Stimulated activated CD8-positive, alpha-beta memory T cell treated with anti-CD3 and anti-CD28 coated beads, Interleukin-12 subunit alpha, Interleukin-12 subunit beta, amount 100 ng/mL, for 24 hours (primary cell): ENCODE measurements around the gene CTNNA3.
"Not testable (repeated sequence)": the region's sequence is repeated elsewhere in the genome, so short reads cannot be mapped to it uniquely, and the experiment has no call there.

Source experiments
- DNase-seq: peaks from one replicate; pipeline ENCODE4 v3.0.0-alpha.2; 2020; ENCODE audit errors: extremely low read depth

CTNNA3 gene

DNA sequence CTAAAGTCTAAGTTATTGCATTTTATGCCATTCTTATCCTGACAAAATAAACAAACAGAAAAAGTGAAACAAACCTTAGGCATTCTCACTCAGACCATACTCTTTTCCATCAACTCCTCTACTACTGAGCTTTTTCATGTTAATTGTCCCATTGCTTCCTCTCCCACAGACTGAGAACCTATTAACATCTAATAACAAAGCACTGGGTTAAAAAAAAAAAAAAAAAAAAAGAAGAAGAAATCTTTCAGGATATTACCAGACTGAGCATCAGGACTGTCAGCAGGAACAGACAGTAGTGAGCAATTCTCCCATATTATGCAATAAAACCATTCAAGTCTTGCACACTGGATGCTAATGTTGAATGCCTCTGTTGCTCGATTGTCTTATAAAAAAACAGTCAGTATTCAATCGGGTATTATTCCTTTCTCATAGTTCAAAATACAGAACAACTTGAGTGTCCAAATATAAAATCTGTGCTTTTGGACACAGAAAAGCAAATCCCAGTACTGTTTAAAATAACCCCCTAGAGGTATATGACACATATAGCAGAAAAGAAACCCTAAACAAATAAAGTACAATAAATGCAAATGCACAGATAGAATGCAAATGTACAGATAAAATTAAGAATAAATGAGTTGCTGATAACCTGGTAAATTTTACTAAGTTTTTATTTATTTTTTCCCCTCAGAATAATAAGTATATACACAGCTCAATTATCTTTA lies 1301.5 kb downstream of the CTNNA3 start:
- no peak for DNase-seq

DNA sequence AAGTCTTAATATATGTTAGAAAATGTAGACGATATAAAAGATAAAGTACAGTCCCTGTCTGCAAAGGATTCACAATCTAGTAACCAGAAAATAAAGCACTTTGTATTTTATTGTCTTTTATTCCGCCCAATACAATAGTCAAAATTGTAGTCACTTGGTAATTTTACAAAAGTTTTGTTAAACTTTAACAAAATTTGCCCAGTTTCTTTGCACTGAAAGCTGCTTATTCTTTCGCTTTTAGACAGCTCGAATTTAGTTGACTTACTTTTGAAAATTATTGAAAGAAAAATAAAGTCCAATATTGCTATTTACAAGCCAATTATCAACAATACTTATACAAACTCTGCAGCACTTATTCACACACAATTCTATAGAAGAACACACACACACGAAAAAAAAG lies 1305.1 kb downstream of the CTNNA3 start:
- DNase-seq = no peak

DNA sequence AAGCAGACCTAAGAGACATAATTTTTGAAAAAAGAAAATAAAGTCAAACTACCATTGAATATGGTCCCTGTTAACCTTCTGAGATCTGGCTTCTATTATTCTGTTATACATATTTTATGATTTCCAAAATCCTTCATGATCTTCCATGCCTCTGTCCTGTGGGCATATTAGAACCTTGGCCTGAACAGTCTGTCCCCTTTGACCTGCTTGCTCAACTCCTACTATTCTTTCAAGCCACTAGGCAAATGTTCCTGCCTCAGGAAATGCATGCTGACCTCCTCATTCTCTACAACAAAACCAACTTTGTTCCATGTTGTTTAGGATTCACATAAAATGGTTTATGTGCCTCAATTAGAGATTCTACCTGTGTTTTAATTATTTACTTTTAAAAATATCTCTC lies 1315.0 kb downstream of the CTNNA3 start:
- DNase-seq = no peak

DNA sequence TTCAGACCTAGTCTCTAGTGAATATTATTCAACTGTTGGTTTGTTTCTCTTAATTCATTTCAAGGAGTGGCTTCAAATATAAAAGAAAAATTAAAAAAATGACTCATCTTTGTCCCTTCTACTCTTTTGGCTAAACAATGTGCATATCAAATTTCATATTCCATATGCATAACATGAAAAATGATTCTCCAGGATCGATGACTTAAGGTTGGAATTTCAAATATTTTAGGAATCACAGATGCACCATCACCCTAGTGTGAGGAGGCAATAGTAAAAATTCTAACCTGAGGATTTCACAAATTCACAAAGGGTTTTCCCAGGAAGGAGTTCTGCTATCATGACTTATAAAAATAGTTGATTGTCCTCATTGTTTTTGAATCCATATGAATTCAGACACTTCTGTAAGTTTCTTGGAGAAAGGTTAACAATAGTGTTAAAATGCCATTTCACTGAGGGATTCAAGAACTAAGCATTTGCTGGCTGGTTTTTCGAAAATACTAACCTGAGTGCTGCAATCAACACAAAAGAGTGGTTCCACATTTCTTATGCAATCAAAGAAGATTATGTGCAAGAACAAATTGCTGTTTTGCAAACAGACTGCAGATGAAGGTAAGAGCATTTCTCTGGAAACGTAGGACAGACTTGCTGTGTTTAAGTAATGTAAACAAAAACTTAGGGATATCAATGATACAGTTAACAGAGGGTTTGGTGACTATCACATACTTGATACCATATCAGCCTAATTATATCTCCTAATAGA lies 1317.7 kb downstream of the CTNNA3 start:
- DNase-seq = no peak

DNA sequence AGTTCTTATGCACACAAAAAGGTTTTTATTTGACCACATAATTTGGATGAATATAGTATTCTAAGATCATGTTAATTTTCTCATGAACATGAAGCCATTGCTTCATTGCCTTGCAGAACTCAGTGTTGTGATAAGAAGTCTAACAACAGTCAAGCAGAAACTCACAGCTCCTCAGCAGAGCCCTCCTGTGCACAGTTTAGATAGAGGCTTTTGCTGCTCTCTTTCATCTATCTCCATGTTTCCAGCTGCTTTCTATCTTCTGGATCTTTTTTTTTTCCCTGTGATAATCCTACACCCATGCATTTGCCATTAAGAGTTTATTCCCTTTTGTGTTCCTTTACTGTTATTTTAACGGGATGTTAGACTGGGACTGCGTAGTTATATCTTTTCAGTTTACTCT lies 1327.8 kb downstream of the CTNNA3 start:
- DNase-seq = no peak

DNA sequence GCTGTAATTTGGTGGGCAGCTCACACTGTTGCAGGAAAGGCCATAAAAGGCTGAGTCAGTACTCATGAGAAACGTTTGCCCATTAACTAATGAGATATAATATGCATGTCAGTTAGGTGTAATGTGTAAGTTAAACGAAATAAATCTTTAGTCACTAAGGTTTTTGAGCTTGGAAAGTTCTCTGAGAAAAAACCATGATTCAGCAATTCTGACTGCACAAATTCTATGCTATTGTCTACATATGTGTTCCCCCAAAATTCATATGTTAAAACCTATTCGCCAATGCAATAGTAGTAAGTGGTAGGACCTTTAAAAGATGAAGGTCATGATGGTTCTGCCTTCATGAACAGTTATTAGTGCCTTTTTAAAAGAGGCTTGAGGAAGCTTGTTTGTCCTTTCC lies 1329.8 kb downstream of the CTNNA3 start:
- no peak for DNase-seq

DNA sequence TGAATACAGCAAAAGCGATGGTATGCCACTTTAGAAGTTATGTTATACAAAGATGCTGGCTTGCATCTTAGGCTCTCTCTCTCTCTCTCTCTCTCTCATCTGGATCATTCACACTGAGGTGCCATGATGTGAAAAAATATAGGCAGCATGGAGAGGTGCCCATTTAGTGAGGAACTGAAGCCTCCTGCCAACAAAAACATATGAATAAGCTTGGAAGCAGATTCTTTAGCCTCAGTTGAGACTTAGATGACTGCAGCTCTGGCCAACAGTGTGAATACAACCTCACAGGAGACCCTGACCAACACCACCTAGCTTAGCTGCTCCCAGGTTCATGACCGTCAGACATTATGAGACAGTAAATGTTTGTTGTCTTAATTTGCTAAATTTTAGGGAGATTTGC lies 1330.3 kb downstream of the CTNNA3 start:
- DNase-seq = no peak

DNA sequence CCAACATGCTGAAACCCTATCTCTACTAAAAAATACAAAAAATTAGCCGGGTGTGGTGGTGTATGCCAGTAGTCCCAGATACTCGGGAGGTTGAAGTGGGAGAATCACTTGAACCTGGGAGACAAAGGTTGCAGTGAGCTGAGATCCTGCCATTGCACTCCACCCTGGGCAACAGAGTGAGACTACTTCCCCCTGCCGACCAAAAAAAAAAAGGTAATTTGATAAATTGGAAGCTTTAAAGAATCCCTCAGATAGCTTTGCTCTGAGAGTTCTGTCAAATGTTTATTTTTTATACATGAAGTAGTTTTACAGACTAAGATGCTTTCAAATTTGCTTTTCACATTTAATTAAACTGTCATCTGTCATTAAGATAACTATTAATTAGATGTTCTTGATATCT lies 1333.5 kb downstream of the CTNNA3 start:
- DNase-seq = no peak

DNA sequence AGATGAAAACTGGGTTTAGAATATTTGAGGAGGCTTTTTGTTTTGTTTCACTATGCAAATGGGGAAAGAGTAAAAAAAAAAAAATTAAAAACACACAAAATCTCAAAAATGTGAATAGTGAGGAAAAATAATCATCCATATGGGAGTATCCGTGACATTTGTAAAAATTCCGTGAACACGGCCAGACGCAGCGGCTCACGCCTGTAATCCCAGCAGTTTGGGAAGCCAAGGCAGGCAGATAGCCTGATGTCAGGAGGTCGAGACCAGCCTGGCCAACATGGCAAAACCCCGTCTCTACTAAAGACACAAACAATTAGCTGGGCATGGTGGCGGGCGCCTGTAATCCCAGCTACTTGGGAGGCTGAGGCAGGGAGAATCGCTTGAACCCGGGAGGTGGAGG lies 1342.2 kb downstream of the CTNNA3 start:
- not testable (repeated sequence) for DNase-seq

DNA sequence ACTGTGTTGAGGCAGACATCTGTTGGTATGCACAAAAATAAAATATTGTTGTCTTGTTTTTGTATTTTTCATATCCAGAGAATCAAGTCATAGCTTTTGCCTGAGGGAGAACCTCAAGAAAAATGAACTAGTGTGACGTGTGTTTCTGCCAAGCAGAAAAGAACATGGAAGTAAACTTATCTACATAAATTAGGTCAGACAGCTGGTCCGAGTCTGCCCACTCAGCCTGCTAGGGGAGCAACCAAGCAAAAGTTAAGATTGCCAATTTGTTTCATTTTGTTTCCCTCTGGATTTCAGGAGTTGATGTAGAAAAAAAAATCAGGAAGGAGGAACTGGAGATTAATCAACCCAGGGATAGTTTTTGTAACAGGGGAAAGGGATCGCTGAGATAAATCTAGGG lies 1342.6 kb downstream of the CTNNA3 start:
- no peak for DNase-seq

DNA sequence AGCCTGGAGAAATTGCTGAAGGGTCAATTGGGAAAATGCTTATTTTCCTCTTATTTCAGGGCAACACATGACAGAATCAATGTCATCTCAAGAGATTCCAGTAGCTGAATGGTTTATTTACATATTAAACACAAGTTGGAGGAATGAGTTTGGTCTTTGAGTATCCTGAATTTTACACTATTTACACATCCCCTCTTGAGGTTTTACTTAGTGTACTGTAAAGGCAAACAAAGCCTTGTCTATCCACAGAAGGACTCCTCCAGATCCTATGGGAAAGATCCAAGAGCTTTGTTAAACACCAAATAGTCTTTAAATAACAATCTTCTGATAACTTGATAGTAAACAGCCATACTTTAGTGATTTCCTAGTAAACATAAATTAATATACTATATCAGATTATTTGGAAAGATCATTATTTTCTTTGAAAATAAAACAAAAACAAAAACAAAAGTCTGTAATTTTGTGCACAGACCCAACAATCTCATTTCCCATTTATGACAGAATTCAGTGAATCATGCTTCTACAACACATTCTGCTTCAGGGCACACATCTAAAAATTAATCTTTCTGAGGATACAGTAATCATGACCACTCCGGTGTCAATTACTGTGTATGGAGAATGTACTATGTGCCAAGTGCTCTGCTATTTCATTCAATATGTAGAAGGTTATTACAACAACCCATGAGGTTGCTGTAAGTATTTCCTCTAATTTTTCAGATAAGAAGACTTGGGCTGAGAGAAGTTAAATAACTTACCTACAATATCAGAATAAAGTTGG lies 1345.2 kb downstream of the CTNNA3 start:
- no peak for DNase-seq

DNA sequence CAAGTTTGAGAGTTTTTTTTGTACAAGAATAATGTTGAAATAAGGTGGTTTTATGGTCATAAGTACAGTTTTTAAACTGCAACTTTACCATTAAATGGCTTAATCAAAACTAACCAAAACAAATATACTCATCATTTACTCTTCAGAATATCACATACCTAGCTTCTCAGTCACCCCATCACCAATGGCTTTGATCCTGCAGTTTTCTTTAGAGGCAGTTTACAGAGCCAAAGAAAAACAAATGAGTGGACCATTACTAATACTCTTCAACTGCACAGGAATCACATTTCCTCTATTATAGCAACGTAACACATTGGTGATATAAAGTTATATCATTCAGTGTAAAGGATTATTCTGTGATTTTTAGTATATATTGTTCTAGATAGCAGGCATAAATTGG lies 1346.3 kb downstream of the CTNNA3 start:
- DNase-seq = no peak

DNA sequence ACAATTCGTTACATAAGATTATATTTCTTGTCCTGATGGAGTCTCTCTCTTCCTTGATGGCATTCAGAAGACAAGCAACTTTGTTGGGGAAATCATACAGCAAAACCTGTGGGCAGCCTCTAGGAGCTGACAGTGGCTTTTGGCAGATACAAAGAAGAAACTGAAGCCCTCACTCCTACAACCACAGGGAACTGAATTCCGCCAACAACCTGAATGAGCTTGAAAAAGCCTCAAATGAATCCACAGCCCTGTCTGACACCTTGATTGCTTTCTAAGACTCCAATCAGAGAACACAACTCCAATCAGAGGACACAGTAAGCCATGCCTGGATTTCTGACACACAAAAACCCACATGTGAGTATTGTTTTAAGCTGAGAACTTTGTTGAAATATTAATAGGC lies 1346.9 kb downstream of the CTNNA3 start:
- no peak for DNase-seq

DNA sequence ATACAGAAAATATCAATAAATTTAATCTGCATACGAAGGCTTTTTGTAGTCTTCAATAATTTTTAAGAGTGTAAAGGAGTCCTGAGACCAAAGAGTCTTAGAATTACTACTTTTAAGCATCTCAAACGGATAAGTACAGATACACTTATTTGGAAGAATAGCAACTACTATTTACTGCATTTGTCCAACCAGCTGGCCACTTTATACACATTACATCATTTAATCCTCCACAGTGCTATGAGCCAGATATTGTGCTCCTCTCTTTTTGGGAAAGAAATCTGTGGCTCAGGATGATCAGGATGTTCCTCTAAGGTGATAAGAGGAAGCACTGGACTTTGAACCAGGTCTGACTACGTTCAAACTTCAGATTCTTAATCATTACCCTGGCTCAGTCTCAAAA lies 1358.8 kb downstream of the CTNNA3 start:
- no peak for DNase-seq

DNA sequence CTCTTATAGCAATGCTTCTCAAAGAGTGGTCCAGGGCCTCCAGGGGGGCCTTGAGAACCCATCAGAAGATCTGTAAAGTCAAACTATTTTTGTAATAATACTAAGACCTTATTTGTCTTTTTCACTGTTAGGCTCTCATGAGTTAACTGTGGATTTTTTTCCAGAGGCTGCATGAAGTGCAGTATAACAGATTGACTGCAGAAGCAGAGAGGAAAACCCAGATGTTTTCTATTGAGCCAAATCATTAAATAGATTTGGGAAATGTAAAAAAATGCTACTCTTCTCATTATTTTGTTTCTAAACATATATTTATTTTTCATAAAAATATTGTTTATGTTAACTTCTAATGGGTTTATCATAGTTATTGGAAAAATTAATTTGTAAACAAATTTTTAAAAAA lies 1359.2 kb downstream of the CTNNA3 start:
- DNase-seq = no peak

DNA sequence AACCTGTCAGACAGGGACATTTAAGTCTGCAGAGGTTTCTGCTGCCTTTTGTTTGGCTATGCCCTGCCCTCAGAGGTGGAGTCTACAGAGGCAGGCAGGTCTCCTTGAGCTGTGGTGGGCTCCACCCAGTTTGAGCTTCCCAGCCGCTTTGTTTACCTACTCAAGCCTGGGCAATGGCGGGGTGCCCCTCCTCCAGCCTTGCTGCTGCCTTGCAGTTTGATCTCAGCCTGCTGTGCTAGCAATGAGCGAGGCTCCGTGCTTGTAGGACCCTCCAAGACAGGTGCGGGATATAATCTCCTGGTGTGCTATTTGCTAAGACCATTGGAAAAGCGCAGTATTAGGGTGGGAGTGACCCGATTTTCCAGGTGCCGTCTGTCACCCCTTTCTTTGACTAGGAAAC lies 1360.2 kb downstream of the CTNNA3 start:
- DNase-seq = not testable (repeated sequence)

DNA sequence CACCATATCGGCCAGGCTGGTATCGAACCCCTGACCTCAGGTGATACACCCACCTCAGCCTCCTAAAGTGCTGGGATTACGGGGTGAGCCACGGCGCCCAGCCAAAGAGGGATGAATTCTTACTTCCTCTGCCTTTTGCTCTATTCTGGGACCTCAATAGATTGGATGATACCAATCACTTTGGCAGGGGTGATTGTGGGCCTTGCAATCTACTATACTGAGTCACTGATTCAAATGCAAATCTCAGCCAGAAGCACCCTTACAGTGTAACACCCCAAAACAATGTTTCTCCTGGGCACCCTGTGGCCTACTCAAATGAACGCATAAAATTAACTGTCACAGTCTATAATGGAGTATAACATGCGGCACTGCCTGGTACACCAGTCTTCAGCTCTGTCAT lies 1366.8 kb downstream of the CTNNA3 start:
- DNase-seq = no peak

DNA sequence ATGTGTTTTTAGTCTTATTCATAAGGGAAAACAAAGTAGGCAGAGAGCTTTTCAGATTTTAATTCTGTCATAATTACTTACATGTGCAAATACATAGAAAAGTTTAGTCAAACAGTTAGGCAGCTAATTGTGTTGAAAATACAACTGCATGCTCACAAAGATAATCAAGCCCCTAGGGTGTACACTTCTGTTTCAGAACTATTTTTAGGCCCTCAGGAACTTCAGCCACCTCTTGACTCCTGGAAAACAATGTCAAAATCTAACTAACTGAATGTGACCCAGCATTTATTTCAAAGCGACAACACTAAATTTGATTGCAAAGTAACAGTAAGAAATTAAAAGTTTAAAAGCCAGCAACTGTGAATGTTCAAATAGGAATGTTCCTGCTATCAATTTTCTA lies 1369.1 kb downstream of the CTNNA3 start:
- DNase-seq = no peak

DNA sequence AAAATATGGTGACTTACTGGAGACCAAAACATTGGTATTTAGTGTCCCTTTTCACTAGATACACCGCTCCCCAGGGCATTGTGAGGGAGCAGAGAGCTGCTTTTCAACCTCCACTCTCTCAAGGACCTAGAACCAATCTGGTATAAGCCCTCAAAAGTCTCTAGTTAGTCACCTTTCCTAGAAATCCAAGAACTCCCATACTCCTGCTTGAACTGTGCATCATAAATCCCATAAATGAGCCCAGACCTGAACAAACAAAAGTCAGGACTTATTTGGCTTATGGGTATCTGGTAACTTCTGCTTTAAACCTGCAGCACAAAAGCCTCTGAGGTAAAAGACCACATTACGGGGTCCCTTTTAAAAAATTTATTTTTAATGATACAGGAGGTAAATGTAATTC lies 1373.2 kb downstream of the CTNNA3 start:
- no peak for DNase-seq

DNA sequence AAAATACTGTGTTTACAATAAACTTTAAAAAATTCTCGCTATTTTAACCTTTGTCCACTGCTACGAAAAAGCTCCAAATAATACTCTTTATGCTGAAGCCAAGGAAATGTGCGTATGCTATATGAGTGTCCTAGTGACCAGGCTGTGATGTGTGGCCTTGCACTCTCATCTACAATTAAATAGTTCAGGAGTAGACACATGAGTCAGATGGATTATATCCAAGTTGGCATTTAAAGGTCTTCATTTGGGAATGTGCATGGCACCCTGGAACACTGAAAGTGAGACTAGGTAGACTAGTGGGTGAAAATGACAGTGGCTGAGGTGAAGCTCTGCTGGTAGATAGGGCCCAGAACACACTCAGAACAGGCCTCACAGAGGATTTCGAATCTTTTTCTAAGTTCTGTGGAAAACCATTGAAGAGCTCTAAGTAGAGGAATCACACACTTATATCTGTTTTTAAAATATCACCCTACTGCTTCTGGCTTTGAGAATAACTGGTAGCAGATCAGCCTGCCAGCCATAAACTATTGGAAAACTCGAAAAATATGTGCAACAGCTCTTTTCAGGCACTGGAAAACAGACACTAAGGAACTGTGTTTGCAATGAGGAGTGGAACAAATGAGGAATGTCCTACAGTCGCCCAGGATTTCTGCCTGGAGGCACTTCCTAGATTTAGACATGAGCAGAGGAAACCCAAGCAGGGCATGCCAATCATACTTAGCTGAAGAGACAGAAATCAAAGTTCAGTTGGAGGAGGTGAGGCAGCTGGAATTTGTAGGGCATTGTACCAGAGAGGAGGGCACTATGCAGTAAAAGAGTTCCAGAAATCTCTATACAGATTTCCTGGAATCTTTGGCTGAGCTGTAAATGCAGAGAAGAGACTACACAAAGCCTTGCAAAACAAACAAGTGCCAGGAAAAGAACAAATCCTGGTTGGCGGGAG lies 1374.0 kb downstream of the CTNNA3 start:
- no peak for DNase-seq

DNA sequence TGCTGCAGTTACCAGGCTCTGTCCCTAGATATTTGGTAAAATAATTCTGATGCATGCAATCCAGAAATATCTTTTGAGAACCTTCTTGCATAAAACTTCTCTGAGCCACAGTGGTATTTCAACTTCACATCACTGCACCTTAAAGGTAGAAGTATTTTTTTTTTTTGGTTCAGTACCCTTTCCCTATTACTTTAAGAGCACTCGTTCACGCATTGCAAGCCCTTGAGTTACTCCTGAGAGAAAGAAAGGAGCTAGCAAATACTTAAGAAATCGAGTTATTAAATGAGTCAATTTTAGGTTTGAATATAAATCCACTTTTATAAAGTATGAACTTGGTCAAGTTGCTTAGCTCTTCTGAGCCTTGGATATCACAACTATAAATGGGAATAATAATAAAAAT lies 1377.2 kb downstream of the CTNNA3 start:
- DNase-seq = no peak

DNA sequence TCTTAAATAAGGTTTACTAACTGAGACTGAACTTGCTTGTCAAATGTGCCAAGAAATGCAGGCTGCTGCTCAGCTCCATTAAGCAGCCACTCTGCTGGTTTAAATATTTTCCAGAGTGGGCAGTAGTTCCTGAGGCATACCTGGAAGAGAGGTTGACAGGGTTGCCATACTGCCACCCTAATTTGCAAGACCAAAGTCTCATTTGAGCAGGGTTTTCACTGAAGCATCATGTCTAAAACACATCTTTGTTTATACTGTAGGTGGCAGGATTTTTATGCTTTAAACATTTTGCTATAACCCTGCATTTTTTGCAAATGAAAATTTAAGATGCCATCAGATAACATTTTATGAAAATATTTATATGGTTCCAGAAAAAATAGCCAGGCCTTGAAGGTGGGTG lies 1388.2 kb downstream of the CTNNA3 start:
- DNase-seq = no peak
